ENCODE measurements around the gene FBXO45.

- TF ChIP-seq CTCF (IDR thresholded peaks at IDR 0.05), result no peak
- TF ChIP-seq POLR2A (IDR thresholded peaks at IDR 0.05), result no peak
Observed at GRCh38 chr3:196585044-196585757, 16.7 kb downstream of the FBXO45 start.

Measured in suprapubic skin (tissue), 3 donors.